ENCODE measurements around the gene LYPD1.

The LYPD1 gene

GRCh38 chr2:132632000-132632649 lies 37.9 kb downstream of the LYPD1 start:
- no peak for DNase-seq

GRCh38 chr2:132627536-132627935 lies 42.5 kb downstream of the LYPD1 start:
- DNase-seq: no peak

- no peak for DNase-seq
Measured at GRCh38 chr2:132623096-132623839, 46.7 kb downstream of the LYPD1 start.

- no peak for DNase-seq
Measured at GRCh38 chr2:132621131-132621875, 48.7 kb downstream of the LYPD1 start.

GRCh38 chr2:132620115-132620514 lies 49.9 kb downstream of the LYPD1 start:
- no peak for DNase-seq

- no peak for DNase-seq
Measured at GRCh38 chr2:132618734-132619133, 51.3 kb downstream of the LYPD1 start.

- no peak for DNase-seq
Measured at GRCh38 chr2:132617989-132618388, 52.0 kb downstream of the LYPD1 start.

- DNase-seq: no peak
Measured at GRCh38 chr2:132615329-132616085, 54.5 kb downstream of the LYPD1 start.

- DNase-seq: no peak
Measured at GRCh38 chr2:132611719-132612118, 58.3 kb downstream of the LYPD1 start.

- no peak for DNase-seq
Measured at GRCh38 chr2:132609101-132609890, 60.7 kb downstream of the LYPD1 start.

GRCh38 chr2:132608311-132608710 lies 61.7 kb downstream of the LYPD1 start:
- no peak for DNase-seq

- no peak for DNase-seq
Measured at GRCh38 chr2:132607426-132608090, 62.4 kb downstream of the LYPD1 start.

- DNase-seq: no peak
Measured at GRCh38 chr2:132606649-132607048, 63.4 kb downstream of the LYPD1 start.

- DNase-seq: no peak
Measured at GRCh38 chr2:132605236-132606180, 64.5 kb downstream of the LYPD1 start.

- no peak for DNase-seq
Measured at GRCh38 chr2:132604561-132604960, 65.4 kb downstream of the LYPD1 start.

GRCh38 chr2:132599556-132599955 lies 70.4 kb downstream of the LYPD1 start:
- DNase-seq: no peak

- DNase-seq: no peak
Measured at GRCh38 chr2:132598536-132598935, 71.5 kb downstream of the LYPD1 start.

GRCh38 chr2:132597831-132598230 lies 72.2 kb downstream of the LYPD1 start:
- DNase-seq: no peak

- DNase-seq: no peak
Measured at GRCh38 chr2:132597166-132597565, 72.8 kb downstream of the LYPD1 start.

GRCh38 chr2:132595693-132596092 lies 74.3 kb downstream of the LYPD1 start:
- no peak for DNase-seq

- DNase-seq: no peak
Measured at GRCh38 chr2:132595186-132595585, 74.8 kb downstream of the LYPD1 start.
